Neural progenitor cell (in vitro differentiated cells): ENCODE data around the gene SAT1.

Experiments
- CTCF ChIP-seq: fragments of 200-600 bp; sonication (generic); IDR thresholded peaks from 2 replicates; pipeline ENCODE4 v1.5.1; 2017; ENCODE audit warnings: antibody characterized with exemption, mild to moderate bottlenecking
- EZH2 ChIP-seq: fragments of 200-600 bp; sonication (generic); IDR thresholded peaks from 2 replicates; pipeline ENCODE4 v1.6.1; 2017; ENCODE audit warnings: antibody characterized with exemption, mild to moderate bottlenecking, moderate library complexity

GRCh38 chrX:23803931-23804381 is 21.0 kb downstream of the SAT1 start:
- no peak for TF ChIP-seq CTCF
- TF ChIP-seq EZH2: no peak
